PC-9 (cell line): ENCODE measurements around the gene NFATC1.

Source experiments
- CTCF ChIP-seq: fragments of 200-600 bp; sonication (generic); conservative IDR thresholded peaks from 2 replicates; pipeline ENCODE4 v1.6.1; 2017; ENCODE audit warnings: mixed run types, antibody characterized with exemption, mild to moderate bottlenecking, moderate library complexity
- EZH2 ChIP-seq: fragments of 200-600 bp; sonication (generic); IDR thresholded peaks from 2 replicates; pipeline ENCODE4 v1.8.0; 2017; ENCODE audit warnings: antibody characterized with exemption, low read depth

- TF ChIP-seq CTCF (no peak), EZH2 (no peak)
These were observed 137.4 kb downstream of the NFATC1 start for GRCh38 chr18:79533146-79533545.
